GM12891 (cell line): Measurements from ENCODE around the gene UBE2E2.

Experiments used
- DNase-seq: peaks from one replicate; pipeline ENCODE4 v3.0.0; 2011; ENCODE audit warnings: low spot score; ENCODE audit not compliant: insufficient read length
- FAIRE-seq: peaks from 2 replicates; lab custom pipeline; 2011; peaks lifted over from hg19 to GRCh38; lab: Jason Lieb, UNC
- PAX5 ChIP-seq: IDR thresholded peaks from 2 replicates; pipeline ENCODE4 v1.6.1; 2011; ENCODE audit warnings: low read length, moderate library complexity, mild to moderate bottlenecking; ENCODE audit not compliant: insufficient read depth, severe bottlenecking
- POLR2A ChIP-seq: IDR thresholded peaks from 2 replicates; pipeline ENCODE4 v1.6.1; 2011; ENCODE audit warnings: low read depth, low read length, control low read depth
- POLR2AphosphoS5 ChIP-seq: IDR thresholded peaks from 2 replicates; pipeline ENCODE4 v1.6.1; 2011; ENCODE audit warnings: low read depth, low read length, control low read depth
- POU2F2 ChIP-seq: IDR thresholded peaks from 2 replicates; pipeline ENCODE4 v1.6.1; 2011; ENCODE audit warnings: low read depth, mild to moderate bottlenecking, control low read depth, low read length, moderate library complexity
- SPI1 ChIP-seq: IDR thresholded peaks from 2 replicates; pipeline ENCODE4 v1.6.1; 2011; ENCODE audit warnings: low read depth, low read length, control low read depth
- TAF1 ChIP-seq: IDR thresholded peaks from 2 replicates; pipeline ENCODE4 v1.6.1; 2011; ENCODE audit warnings: low read depth, low read length, control low read depth

UBE2E2 gene

DNA sequence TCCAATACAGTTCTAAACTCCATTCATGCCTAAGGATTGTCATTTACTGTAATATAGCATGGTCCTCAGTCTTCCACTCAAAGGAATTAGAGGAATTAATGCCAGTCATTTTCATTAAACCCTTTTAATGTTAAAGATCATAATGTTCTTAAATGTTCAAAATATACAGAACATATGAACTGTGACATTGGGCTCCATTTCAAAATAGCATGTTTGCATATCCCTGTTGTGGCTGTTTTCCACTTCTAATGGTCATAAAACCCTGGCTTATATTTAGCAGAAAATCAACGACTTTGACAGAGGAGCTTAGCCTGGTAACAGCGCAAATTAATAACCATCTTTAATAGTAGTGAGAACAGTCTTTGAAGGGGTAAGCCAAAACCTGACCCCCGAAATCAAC lies 260.7 kb downstream of the UBE2E2 start:
- no peak for DNase-seq
- FAIRE-seq, result no peak
- TF ChIP-seq PAX5, result no peak
- TF ChIP-seq TAF1, result no peak
- TF ChIP-seq SPI1, result no peak
- TF ChIP-seq POU2F2, result no peak
- TF ChIP-seq POLR2AphosphoS5, result no peak
- TF ChIP-seq POLR2A, result no peak

DNA sequence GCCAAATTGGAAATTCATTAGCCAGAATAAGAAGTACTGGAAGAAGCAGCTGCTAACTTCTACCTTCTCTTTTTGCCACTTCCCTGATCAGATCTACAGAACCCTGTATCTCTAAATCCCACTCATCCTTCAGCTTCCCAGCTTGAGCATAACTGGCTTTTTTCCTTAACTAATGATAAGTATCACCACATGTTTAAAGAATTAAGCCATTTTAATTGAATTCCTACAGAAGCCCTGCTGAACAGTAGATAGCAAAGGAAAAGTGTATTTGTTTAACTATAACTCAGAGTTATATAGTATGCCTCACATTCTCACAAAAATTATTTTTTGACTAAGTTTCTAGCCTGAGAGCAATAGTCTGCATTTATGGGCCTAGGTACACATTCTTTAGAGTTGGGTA lies 262.4 kb downstream of the UBE2E2 start:
- FAIRE-seq, result no peak
- no peak for DNase-seq
- TF ChIP-seq POLR2AphosphoS5 (no peak), PAX5 (no peak), SPI1 (no peak)

DNA sequence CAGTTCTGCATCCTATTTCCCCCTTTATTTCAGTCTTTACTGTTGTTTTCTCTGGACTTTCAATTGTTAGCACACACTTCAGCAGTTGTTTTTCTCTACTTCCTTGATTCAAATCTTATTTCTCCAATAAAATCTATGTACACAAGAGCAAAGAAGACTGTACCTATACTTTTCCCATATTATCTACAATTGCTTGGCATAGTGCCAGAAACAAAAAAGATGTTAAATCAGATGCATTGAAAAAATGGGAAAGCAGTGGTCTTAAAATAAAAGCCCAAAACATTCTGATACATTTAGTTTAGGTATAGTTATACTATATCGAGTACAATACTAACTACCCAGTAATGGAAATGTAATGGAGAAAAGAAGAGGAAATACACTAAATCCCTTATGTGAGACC lies 265.1 kb downstream of the UBE2E2 start:
- no peak for FAIRE-seq
- DNase-seq, result no peak
- no peak for TF ChIP-seq SPI1
- TF ChIP-seq PAX5, result no peak
- no peak for TF ChIP-seq POLR2AphosphoS5

DNA sequence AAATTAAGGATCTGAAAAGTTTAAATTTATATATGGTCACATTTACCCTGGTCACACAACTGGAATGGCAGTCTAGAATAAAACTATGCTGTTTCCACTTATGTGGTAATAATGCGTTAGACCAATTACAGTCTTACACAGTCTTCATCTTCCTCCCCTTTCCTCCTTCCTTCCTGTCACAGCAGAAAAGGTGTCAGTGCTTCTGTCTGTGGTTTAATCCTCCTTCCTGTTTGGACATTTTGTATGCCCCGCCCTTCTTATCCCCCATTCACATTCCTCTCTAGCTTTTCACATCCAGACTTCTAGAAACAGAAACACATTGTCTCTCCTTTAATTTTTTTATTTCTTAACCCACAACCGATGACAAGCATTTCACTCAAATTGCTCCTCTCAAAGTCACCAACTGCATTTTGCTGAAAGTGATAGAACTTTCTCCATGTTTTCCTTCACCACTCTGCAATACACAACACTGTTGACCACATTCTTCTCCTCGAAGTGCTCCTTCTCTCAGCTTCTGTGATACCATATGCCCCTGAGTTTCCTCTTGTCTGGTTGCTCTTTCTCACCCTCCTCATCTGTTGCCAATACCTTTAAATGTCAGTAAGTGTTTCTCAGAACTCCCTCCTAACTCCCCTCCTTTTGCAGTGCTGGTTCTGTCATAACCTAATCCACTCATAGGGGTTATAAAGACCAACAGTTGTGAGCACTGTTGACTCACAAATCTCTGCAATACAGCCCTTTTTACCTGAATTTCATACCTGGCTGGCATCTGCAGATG lies 271.6 kb downstream of the UBE2E2 start:
- TF ChIP-seq POLR2AphosphoS5 (no peak), TAF1 (no peak), POLR2A (no peak), POU2F2 (no peak), PAX5 (no peak), SPI1 (no peak)
- no peak for DNase-seq
- peak; percentile 69 for FAIRE-seq

DNA sequence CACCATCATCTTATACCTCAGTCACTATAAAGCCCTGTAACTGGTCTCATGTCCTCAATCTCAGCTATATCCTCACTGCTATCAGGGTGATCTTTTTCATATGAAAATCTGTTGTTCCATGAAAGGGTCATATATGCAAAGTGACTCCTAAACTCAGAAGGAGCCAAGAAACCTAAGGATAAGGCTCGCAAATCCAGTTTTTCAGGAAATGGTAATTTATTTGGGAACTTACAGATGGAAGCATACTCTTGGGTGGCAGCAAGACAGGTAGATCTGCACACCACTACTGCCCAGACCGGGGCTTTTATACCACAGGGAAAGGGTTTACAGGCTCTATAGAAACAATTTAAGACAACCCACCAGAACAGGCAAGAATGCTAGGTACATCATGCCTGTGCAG lies 272.3 kb downstream of the UBE2E2 start:
- FAIRE-seq, result no peak
- no peak for TF ChIP-seq SPI1
- no peak for TF ChIP-seq POLR2A
- TF ChIP-seq TAF1, result no peak
- TF ChIP-seq PAX5, result no peak
- TF ChIP-seq POU2F2, result no peak
- no peak for TF ChIP-seq POLR2AphosphoS5
- no peak for DNase-seq

DNA sequence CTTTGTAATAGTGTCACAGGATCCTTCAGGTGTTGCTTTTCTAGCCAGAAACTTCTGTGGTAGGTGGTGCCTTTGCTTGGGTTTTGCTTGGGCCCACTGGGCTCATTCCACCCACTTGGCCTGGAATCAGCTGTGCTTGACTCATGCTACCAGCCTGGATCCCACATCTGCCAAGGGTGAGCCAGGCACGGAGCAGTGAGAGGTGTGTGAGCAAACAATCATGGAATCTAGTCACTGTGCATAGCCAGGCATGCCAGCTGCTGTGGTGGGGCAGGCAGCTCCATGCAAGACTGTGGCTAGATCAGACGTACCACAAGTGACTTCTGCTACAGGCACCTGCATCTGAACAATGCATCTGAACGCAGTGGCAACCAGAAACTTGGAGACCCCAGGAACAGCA lies 275.9 kb downstream of the UBE2E2 start:
- FAIRE-seq (no peak), DNase-seq (no peak)
- TF ChIP-seq POLR2A, result no peak
- TF ChIP-seq TAF1, result no peak
- no peak for TF ChIP-seq SPI1
- TF ChIP-seq POU2F2, result no peak
- no peak for TF ChIP-seq POLR2AphosphoS5
- no peak for TF ChIP-seq PAX5

DNA sequence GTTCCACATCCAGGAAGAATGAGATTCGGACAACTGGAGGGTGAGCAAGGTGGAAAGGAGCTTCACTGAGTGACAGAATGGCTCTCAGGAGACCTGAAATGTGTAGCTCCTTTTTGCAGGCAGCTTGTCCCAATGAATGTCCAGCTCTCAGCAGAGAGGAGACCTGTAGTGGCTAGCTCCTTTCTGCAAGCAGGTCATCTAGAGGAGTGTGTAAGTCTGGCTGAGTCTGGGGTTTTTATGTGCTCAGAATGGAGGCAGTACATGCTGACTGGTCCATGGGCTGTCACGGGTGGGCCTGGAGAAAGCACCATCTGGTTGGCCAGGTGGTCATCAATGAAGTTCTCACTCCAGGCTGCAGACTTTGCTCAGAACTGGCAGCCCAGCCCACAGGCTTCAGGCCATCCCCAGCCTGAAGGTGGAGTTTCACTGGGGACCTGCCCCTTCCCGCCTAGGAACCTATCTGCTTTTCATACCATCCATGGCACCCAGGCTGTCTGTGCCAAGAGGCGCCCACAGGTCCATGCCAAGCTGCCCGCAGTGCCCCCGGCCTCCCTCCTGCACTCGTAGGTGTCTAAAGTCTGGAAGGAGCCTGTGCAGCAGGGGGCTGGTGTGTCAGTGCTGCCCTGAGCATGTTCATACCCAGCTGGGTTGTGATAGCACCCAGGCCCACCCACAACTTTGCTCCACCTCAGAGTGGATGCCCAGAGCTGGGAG lies 276.6 kb downstream of the UBE2E2 start:
- FAIRE-seq, result no peak
- TF ChIP-seq TAF1, result no peak
- TF ChIP-seq POLR2A, result no peak
- TF ChIP-seq PAX5, result no peak
- no peak for DNase-seq

DNA sequence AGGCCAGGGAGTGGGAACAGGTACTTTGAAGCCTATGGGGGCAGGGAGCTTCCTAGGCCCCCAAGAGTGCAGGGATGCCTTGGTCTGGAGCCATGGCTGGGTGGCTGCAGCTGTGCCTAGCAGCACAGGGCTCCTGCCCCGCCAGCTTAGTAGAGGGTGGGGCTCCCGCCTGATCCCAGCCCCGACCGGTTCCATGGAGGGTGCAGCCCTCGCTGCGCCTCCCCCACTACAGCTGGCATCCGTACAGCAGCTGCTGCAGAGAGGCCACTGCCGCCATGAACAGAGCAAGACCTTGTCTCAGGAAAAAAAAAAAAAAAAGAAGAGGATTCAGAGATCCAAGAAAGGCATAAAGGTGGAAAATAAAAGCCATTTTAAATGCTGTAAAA lies 277.2 kb downstream of the UBE2E2 start:
- no peak for DNase-seq
- FAIRE-seq, result no peak
- TF ChIP-seq POLR2AphosphoS5 (no peak), PAX5 (no peak), POU2F2 (no peak), TAF1 (no peak), POLR2A (no peak), SPI1 (no peak)

DNA sequence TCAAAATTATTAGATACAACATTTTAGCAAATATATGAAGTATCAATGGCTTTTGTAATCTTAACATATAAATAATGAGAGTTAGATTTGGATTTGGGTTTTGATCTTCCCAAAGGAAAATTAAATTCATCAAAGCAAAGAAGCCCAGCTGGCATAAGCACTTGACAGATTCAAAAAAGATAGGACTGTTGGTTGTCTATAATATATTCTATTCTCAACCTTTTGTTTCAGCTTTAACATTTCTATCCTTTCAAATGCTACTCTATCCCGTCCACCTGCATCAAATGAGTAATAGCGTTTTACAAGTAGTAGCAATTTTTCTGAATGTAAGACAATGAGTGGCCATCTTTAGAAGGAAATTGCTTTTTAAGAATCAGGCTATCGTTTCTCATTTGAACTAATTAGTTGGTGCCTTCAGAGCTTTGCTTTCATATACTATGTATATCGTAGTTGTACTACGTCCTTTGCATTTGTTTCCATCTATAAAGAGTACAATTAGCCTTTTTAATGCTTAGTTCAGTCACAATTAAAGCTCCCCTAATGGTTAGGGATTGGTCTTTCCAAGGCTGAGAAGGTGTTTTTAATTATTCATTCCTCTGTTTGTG lies 278.0 kb downstream of the UBE2E2 start:
- FAIRE-seq (peak; percentile 28), DNase-seq (no peak)
- TF ChIP-seq TAF1 (no peak), SPI1 (no peak), POU2F2 (no peak), POLR2AphosphoS5 (no peak), PAX5 (no peak), POLR2A (no peak)
